ENCODE results near the gene NDE1.

NDE1 gene

GRCh38 chr16:15639061-15639568, 10.9 kb upstream of the NDE1 start:
- no peaks in the 10 kb centered on the region for H3K9me2 ChIP-seq (replicated peaks; ENCODE audit: insufficient read depth, low read length)
- H2AFZ ChIP-seq (ENCODE audit: low read length) = no peak overlapping the region
- H3K4me3 ChIP-seq (ENCODE audit: low read length) = no peak overlapping the region
- H3K9ac ChIP-seq (ENCODE audit: low read length) = no peak overlapping the region
- no peaks in the 10 kb centered on the region for H3K27me3 ChIP-seq (replicated peaks; ENCODE audit: insufficient read depth, low read length)
- 0 out of 2 replicates have a peak, but pooled peaks cover 3% of the 10 kb centered on the region for H3K36me3 ChIP-seq (replicated peaks; ENCODE audit: insufficient read depth, low read length)
- H3K4me2 ChIP-seq (ENCODE audit: low read depth, low read length) = no peak overlapping the region
- no peaks in the 10 kb centered on the region for H4K20me1 ChIP-seq (ENCODE audit: insufficient read depth, low read length)
- H3K27ac ChIP-seq (ENCODE audit: low read length) = no peak overlapping the region
- no peak for DNase-seq
- no peak for TF ChIP-seq EZH2phosphoT487 (IDR thresholded peaks at IDR 0.05; ENCODE audit: low read length)
- no peak for TF ChIP-seq CTCF (IDR thresholded peaks at IDR 0.05; ENCODE audit: low read length)
- TF ChIP-seq EZH2 (optimal IDR thresholded peaks at IDR 0.05; ENCODE audit: low read depth, low read length) = no peak
- peaks cover 33% of the 10 kb centered on the region for H3K79me2 ChIP-seq (ENCODE audit: low read length)
- H3K4me1 ChIP-seq (ENCODE audit: low read length) = peaks cover 13% of the 10 kb centered on the region
- peaks cover 25% of the 10 kb centered on the region for H3F3A ChIP-seq (ENCODE audit: insufficient read depth, low read length)
- no peaks in the 10 kb centered on the region for H3K9me3 ChIP-seq (replicated peaks; ENCODE audit: insufficient read depth, low read length)

DNA sequence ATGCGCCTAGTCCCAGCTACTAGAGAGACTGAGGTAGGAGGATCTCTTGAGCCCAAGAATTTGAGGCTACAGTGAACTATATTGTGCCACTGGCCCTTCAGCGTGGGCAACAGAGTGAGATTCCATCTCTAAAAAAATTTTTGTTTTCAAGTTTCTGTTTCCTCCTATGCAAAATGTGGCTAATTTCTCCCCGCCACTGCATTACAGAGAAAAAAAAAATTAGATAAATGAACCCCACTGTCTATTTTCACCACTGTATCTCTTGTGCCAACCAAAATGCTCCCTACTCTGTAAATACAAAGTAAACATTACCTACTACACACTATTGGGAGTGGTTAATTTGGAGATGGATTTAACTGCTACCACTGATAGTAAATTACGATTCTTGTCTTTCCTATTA, 9.1 kb upstream of the NDE1 start:
- no peak for DNase-seq
- Histone ChIP-seq H3K4me2 (ENCODE audit: low read depth, low read length) (peak overlapping the region; percentile 75), H4K20me1 (ENCODE audit: insufficient read depth, low read length) (no peaks in the 10 kb centered on the region), H3K9ac (ENCODE audit: low read length) (peak overlapping the region; percentile 61; the same call in 1 of the 2 replicates), H3K27me3 (replicated peaks; ENCODE audit: insufficient read depth, low read length) (no peaks in the 10 kb centered on the region), H3F3A (ENCODE audit: insufficient read depth, low read length) (peaks cover 44% of the 10 kb centered on the region), H3K4me3 (ENCODE audit: low read length) (peak overlapping the region; percentile 83), H3K36me3 (replicated peaks; ENCODE audit: insufficient read depth, low read length) (0 out of 2 replicates have a peak, but pooled peaks cover 3% of the 10 kb centered on the region), H3K9me2 (replicated peaks; ENCODE audit: insufficient read depth, low read length) (no peaks in the 10 kb centered on the region), H3K79me2 (ENCODE audit: low read length) (peaks cover 33% of the 10 kb centered on the region), H3K27ac (ENCODE audit: low read length) (no peak overlapping the region), H2AFZ (ENCODE audit: low read length) (no peak overlapping the region), H3K4me1 (ENCODE audit: low read length) (peaks cover 31% of the 10 kb centered on the region), H3K9me3 (replicated peaks; ENCODE audit: insufficient read depth, low read length) (no peaks in the 10 kb centered on the region)
- TF ChIP-seq EZH2phosphoT487 (IDR thresholded peaks at IDR 0.05; ENCODE audit: low read length) (no peak), CTCF (IDR thresholded peaks at IDR 0.05; ENCODE audit: low read length) (no peak), EZH2 (optimal IDR thresholded peaks at IDR 0.05; ENCODE audit: low read depth, low read length) (no peak)

DNA sequence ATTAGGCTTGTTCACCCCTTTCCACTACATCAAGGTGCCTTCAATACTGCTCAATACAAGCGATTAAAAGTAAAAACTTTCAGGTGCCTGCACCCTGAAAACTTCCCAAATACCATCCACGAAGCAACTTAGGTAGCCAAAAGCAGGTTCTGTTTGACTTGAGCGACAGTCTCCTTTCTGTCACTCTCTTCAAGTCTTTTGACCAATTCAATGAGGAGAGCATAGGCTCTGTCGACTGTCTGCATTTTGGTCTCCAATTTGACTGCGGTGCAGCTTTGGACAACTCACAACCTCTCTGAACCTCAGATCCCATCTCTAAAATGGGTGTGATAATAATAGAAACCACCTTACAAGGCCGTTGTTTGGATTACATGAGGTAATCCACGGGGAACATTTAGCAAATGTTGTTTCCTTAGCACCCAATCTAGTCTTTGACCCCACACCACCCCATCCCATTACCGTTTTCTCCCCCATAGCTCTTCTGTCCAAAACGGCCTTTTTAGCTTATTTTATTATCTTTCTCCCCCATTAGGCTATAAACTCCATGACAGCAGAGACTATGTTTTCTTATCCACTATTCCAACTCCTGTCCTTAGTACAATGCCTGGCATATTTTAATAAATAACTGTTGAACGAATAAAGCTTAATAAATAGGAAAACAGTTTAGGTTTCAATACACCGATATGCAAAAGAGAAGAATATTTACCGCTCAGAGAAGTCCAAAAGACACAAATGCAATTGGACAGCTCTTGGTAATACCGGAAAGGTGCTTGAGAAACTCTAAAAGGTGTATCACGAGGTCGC, 8.1 kb upstream of the NDE1 start:
- H3K9me2 ChIP-seq (replicated peaks; ENCODE audit: insufficient read depth, low read length) = no peaks in the 10 kb centered on the region
- peaks cover 34% of the 10 kb centered on the region for H3K4me1 ChIP-seq (ENCODE audit: low read length)
- peaks cover 33% of the 10 kb centered on the region for H3K79me2 ChIP-seq (ENCODE audit: low read length)
- H3K4me3 ChIP-seq (ENCODE audit: low read length) = peak overlapping the region; percentile 83
- H2AFZ ChIP-seq (ENCODE audit: low read length) = peak overlapping the region; percentile 39; the same call in 1 of the 2 replicates
- H4K20me1 ChIP-seq (ENCODE audit: insufficient read depth, low read length) = no peaks in the 10 kb centered on the region
- H3K36me3 ChIP-seq (replicated peaks; ENCODE audit: insufficient read depth, low read length) = no peaks in the 10 kb centered on the region
- DNase-seq = no peak
- H3K9me3 ChIP-seq (replicated peaks; ENCODE audit: insufficient read depth, low read length) = no peaks in the 10 kb centered on the region
- no peak for TF ChIP-seq EZH2 (optimal IDR thresholded peaks at IDR 0.05; ENCODE audit: low read depth, low read length)
- no peak for TF ChIP-seq EZH2phosphoT487 (IDR thresholded peaks at IDR 0.05; ENCODE audit: low read length)
- no peak for TF ChIP-seq CTCF (IDR thresholded peaks at IDR 0.05; ENCODE audit: low read length)
- H3K4me2 ChIP-seq (ENCODE audit: low read depth, low read length) = peak overlapping the region; percentile 75
- H3F3A ChIP-seq (ENCODE audit: insufficient read depth, low read length) = peaks cover 45% of the 10 kb centered on the region
- peak overlapping the region; percentile 61; the same call in 1 of the 2 replicates for H3K9ac ChIP-seq (ENCODE audit: low read length)
- no peaks in the 10 kb centered on the region for H3K27me3 ChIP-seq (replicated peaks; ENCODE audit: insufficient read depth, low read length)
- H3K27ac ChIP-seq (ENCODE audit: low read length) = peak overlapping the region; percentile 97; the same call in 1 of the 2 replicates
